MM.1S (cell line): ENCODE measurements around the gene FAM72C.
"Not testable (repeated sequence)": the region's sequence is repeated elsewhere in the genome, so short reads cannot be mapped to it uniquely, and the experiment has no call there.

Experiments used
- DNase-seq: peaks from one replicate; pipeline ENCODE4 v3.0.0-alpha.2; 2015
- H2AFZ ChIP-seq: fragments of 300-600 bp; sonication (generic); 2 replicates; pipeline ENCODE4 v1.6.0; 2016; ENCODE audit warnings: antibody characterized with exemption, low read length
- H3F3A ChIP-seq: fragments of 300-600 bp; sonication (generic); 2 replicates; pipeline ENCODE4 v1.6.1; 2016; ENCODE audit warnings: mild to moderate bottlenecking, antibody characterized with exemption, low read length, moderate library complexity, mixed read lengths; ENCODE audit not compliant: insufficient read depth
- H3K27ac ChIP-seq: fragments of 300-600 bp; sonication (generic); 2 replicates; pipeline ENCODE4 v1.5.1; 2016; ENCODE audit warnings: mild to moderate bottlenecking, low read length
- H3K27me3 ChIP-seq: fragments of 300-600 bp; sonication (generic); replicated peaks from 2 replicates; pipeline ENCODE4 v1.6.0; 2016; ENCODE audit warnings: low read length; ENCODE audit not compliant: insufficient read depth
- H3K36me3 ChIP-seq: fragments of 300-600 bp; sonication (generic); replicated peaks from 2 replicates; pipeline ENCODE4 v1.6.1; 2016; ENCODE audit warnings: mild to moderate bottlenecking, low read length, mixed read lengths; ENCODE audit not compliant: insufficient read depth
- H3K4me1 ChIP-seq: fragments of 300-600 bp; sonication (generic); 2 replicates; pipeline ENCODE4 v1.6.1; 2016; ENCODE audit warnings: low read length, mixed read lengths
- H3K4me2 ChIP-seq: fragments of 300-600 bp; sonication (generic); 2 replicates; pipeline ENCODE4 v1.6.0; 2016; ENCODE audit warnings: low read depth, low read length
- H3K4me3 ChIP-seq: fragments of 300-600 bp; sonication (generic); 2 replicates; pipeline ENCODE4 v1.5.1; 2016; ENCODE audit warnings: low read length, mixed read lengths
- H3K79me2 ChIP-seq: fragments of 300-600 bp; sonication (generic); 2 replicates; pipeline ENCODE4 v1.6.1; 2016; ENCODE audit warnings: mixed run types, low read length, mixed read lengths
- H3K9ac ChIP-seq: fragments of 300-600 bp; sonication (generic); 2 replicates; pipeline ENCODE4 v1.6.1; 2016; ENCODE audit warnings: low read length, mixed read lengths
- H3K9me2 ChIP-seq: fragments of 300-600 bp; sonication (generic); replicated peaks from 2 replicates; pipeline ENCODE4 v1.6.1; 2016; ENCODE audit warnings: mild to moderate bottlenecking, low read length, mixed read lengths; ENCODE audit not compliant: insufficient read depth
- H3K9me3 ChIP-seq: fragments of 300-600 bp; sonication (generic); replicated peaks from 2 replicates; pipeline ENCODE4 v1.6.1; 2016; ENCODE audit warnings: mild to moderate bottlenecking, low read length, mixed read lengths; ENCODE audit not compliant: insufficient read depth
- H4K20me1 ChIP-seq: fragments of 300-600 bp; sonication (generic); 2 replicates; pipeline ENCODE4 v1.6.1; 2016; ENCODE audit warnings: mild to moderate bottlenecking, low read length, moderate library complexity, mixed read lengths; ENCODE audit not compliant: insufficient read depth

FAM72C gene

GRCh38 chr1:143944576-143945240 is 27.1 kb downstream of the FAM72C start:
- H3K27ac ChIP-seq, DNase-seq: not testable (repeated sequence)

GRCh38 chr1:143943319-143943978 is 28.3 kb downstream of the FAM72C start:
- not testable (repeated sequence) for H3K4me3 ChIP-seq, H2AFZ ChIP-seq, H3F3A ChIP-seq, DNase-seq, H4K20me1 ChIP-seq, H3K27ac ChIP-seq, H3K36me3 ChIP-seq, H3K9me2 ChIP-seq, H3K9ac ChIP-seq, H3K4me2 ChIP-seq, H3K27me3 ChIP-seq, H3K9me3 ChIP-seq, H3K79me2 ChIP-seq, H3K4me1 ChIP-seq

More at GRCh38 chr1:143944576-143945240, 27.1 kb downstream of the FAM72C start:
- not testable (repeated sequence) for H3K79me2 ChIP-seq, H3K4me1 ChIP-seq, H3K9ac ChIP-seq, H4K20me1 ChIP-seq, H3K4me3 ChIP-seq, H3K9me2 ChIP-seq, H3K27me3 ChIP-seq, H3K9me3 ChIP-seq, H3F3A ChIP-seq, H2AFZ ChIP-seq, H3K4me2 ChIP-seq, H3K36me3 ChIP-seq

- not testable (repeated sequence) for H3K9me2 ChIP-seq, H3K4me2 ChIP-seq, H3K27me3 ChIP-seq, H4K20me1 ChIP-seq, H3K4me1 ChIP-seq, H3K9me3 ChIP-seq, H3K79me2 ChIP-seq, H3K36me3 ChIP-seq, H3K9ac ChIP-seq, H3F3A ChIP-seq, DNase-seq, H3K4me3 ChIP-seq, H2AFZ ChIP-seq, H3K27ac ChIP-seq
Observed at GRCh38 chr1:143942238-143942860, 29.4 kb downstream of the FAM72C start.

GRCh38 chr1:143939666-143940065 is 32.1 kb downstream of the FAM72C start:
- not testable (repeated sequence) for H3K4me1 ChIP-seq, H3K4me3 ChIP-seq, H3K27ac ChIP-seq, H3K9me2 ChIP-seq, H3K36me3 ChIP-seq, H4K20me1 ChIP-seq, DNase-seq, H3K4me2 ChIP-seq, H3K79me2 ChIP-seq, H2AFZ ChIP-seq, H3K9ac ChIP-seq, H3K27me3 ChIP-seq, H3K9me3 ChIP-seq, H3F3A ChIP-seq

- H3K27ac ChIP-seq, H3F3A ChIP-seq, H3K4me2 ChIP-seq, H3K4me1 ChIP-seq, H3K9me3 ChIP-seq, H4K20me1 ChIP-seq, H3K9me2 ChIP-seq, H3K4me3 ChIP-seq, H3K27me3 ChIP-seq, H3K9ac ChIP-seq, DNase-seq, H3K36me3 ChIP-seq, H3K79me2 ChIP-seq, H2AFZ ChIP-seq: not testable (repeated sequence)
Observed at GRCh38 chr1:143938922-143939321, 32.9 kb downstream of the FAM72C start.

- not testable (repeated sequence) for H3K4me1 ChIP-seq, H3K4me3 ChIP-seq, H4K20me1 ChIP-seq, H3K27ac ChIP-seq, H3K9ac ChIP-seq, H3K4me2 ChIP-seq, H3K79me2 ChIP-seq, H3F3A ChIP-seq, H3K9me3 ChIP-seq, H2AFZ ChIP-seq, H3K36me3 ChIP-seq, H3K9me2 ChIP-seq, H3K27me3 ChIP-seq
- peak; percentile 18 for DNase-seq
Observed at GRCh38 chr1:143936457-143937115, 35.2 kb downstream of the FAM72C start.

- not testable (repeated sequence) for H3F3A ChIP-seq, H3K27ac ChIP-seq, H3K4me1 ChIP-seq, H3K9me3 ChIP-seq, H3K4me3 ChIP-seq, H2AFZ ChIP-seq, H3K9ac ChIP-seq, H4K20me1 ChIP-seq, DNase-seq, H3K27me3 ChIP-seq, H3K79me2 ChIP-seq, H3K4me2 ChIP-seq, H3K36me3 ChIP-seq, H3K9me2 ChIP-seq
Observed at GRCh38 chr1:143919127-143919526, 52.7 kb downstream of the FAM72C start.
